Measurements from ENCODE around the gene NAPB. TPM values are rescaled to one million over a fixed set of nuclear protein-coding genes. Genes with fewer than 3 reads are reported as not detected.

NAPB gene
- total RNA-seq, 1 donor from 2014 or later, result 5.3 TPM

DNA sequence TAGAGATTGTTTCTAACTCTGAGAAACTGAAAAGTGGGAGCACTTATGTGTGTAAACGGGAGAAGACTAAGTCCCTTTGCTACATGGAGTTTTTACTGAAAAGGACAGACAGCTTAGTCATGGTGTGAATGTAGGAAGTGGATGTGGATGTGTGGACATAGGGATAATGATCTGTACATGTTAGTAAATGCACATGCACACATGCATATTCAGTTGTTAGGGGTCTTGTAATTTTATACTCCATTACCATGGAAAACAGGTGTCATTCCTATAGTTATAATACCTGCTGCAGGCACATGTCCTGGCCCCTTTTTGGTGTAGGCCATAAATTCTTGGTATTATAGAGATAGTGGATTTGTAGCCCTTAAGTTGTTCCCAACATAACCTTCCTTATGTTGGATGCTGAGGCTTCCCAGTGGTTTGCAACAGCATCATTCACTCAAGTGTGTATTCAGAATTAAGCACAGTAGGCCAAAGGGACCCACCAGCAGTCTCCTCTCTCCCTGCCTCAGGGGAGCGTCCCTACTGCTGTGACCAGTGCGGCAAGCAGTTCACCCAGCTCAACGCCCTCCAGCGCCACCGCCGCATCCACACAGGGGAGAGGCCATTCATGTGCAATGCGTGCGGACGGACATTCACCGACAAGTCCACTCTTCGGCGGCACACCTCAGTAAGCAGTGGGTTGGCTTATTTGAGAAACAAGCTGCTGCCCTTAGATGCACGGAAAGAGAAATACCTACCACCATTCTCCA lies 52.0 kb downstream of the NAPB start:
- no peak for DNase-seq (ENCODE audit: low spot score)
- ATAC-seq, result no peak

- no peak for DNase-seq (ENCODE audit: low spot score)
- ATAC-seq, result peak; percentile 30
These were observed 52.8 kb downstream of the NAPB start for GRCh38 chr20:23368316-23369071.

- no peak for ATAC-seq
- DNase-seq (ENCODE audit: low spot score), result no peak
These were observed 53.5 kb downstream of the NAPB start for GRCh38 chr20:23367770-23368169.

- DNase-seq (ENCODE audit: low spot score), result no peak
- no peak for ATAC-seq
These were observed 54.9 kb downstream of the NAPB start for GRCh38 chr20:23366384-23366783.

GRCh38 chr20:23365390-23366165 lies 55.7 kb downstream of the NAPB start:
- no peak for ATAC-seq
- no peak for DNase-seq (ENCODE audit: low spot score)

- no peak for DNase-seq (ENCODE audit: low spot score)
These were observed 58.0 kb downstream of the NAPB start for GRCh38 chr20:23363257-23363649.

GRCh38 chr20:23362392-23363256 lies 58.7 kb downstream of the NAPB start:
- ATAC-seq (peak; percentile 2), DNase-seq (ENCODE audit: low spot score) (no peak)

More at GRCh38 chr20:23363257-23363649, 58.0 kb downstream of the NAPB start:
- no peak for ATAC-seq

GRCh38 chr20:23361476-23362391 lies 59.6 kb downstream of the NAPB start, which contains the start of gene GZF1:
GZF1 (plus strand) TSS chr20:23362182; CDS start chr20:23364384, 2,202 bp downstream.
- ATAC-seq, result peak; percentile 85
- DNase-seq (ENCODE audit: low spot score), result peak; percentile 100

GRCh38 chr20:23361119-23361475 lies 60.2 kb downstream of the NAPB start:
- no peak for DNase-seq (ENCODE audit: low spot score)
- ATAC-seq, result no peak

- DNase-seq (ENCODE audit: low spot score) (no peak), ATAC-seq (no peak)
These were observed 60.8 kb downstream of the NAPB start for GRCh38 chr20:23360531-23360930.

DNA sequence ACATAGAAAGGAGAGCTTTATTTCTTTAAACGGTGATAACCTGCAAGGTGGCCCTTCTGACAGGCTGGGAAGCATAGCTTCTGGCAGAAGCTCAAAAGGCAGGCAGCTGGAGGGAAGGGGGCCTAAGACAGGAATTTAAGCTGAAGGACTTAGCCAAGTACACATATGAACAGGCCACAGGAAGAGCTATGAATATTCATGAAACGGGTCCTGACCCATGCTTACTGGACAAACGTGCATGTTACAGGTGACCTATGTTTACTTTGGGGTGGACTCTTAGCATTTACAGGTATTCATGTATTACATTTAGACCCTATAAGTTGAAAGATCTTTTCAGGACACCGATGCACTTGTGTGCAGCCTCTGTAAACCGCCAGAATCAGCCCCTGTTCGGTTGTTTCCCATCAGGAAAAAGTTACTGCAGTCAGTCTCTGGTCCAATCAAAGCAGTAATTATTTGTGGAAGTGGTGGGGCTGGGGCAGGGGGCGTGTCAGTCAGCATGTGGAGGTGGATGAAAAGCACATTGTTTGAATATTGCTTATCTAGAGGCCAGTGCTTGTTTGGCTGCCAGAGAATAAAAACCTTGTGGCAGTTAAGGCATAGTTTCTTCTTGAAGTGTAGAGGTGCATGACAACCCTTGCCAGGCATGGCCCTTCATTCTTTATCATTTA lies 62.2 kb downstream of the NAPB start:
- ATAC-seq (no peak), DNase-seq (ENCODE audit: low spot score) (no peak)

DNA sequence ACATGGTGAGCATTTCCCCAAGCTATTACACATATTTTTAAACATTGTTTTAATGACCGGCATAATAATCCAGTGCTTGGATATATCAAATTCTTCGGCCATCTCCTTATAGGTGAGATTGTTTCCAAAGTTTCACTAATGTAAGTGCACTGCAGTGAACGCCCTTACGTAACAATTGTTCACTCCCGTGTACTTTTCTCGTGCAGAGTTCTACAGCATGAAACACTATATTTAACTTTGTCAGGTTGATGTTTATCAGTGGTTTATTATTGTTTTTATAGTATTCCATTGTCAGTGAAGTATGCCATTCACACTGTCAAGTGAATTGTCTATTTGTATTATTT lies 62.8 kb downstream of the NAPB start:
- DNase-seq (ENCODE audit: low spot score) (no peak), ATAC-seq (no peak)

GRCh38 chr20:23357767-23358562 lies 63.3 kb downstream of the NAPB start:
- ATAC-seq (peak; percentile 75), DNase-seq (ENCODE audit: low spot score) (peak; percentile 99)

- DNase-seq (ENCODE audit: low spot score) (no peak), ATAC-seq (no peak)
These were observed 65.1 kb downstream of the NAPB start for GRCh38 chr20:23356203-23356602.

GRCh38 chr20:23350904-23351838 lies 70.1 kb downstream of the NAPB start:
- DNase-seq (ENCODE audit: low spot score) (no peak), ATAC-seq (peak; percentile 47)

- peak; percentile 91 for ATAC-seq
- peak; percentile 99 for DNase-seq (ENCODE audit: low spot score)
These were observed 70.9 kb downstream of the NAPB start, which contains the start of gene NXT1 for GRCh38 chr20:23350196-23350903. NXT1 (plus strand) TSS chr20:23350791; CDS start chr20:23354042, 3,251 bp downstream.
